Measurements from ENCODE around the gene ATP2B3. TPM values are rescaled to one million over a fixed set of nuclear protein-coding genes. Genes with fewer than 3 reads are reported as not detected.

Gene ATP2B3
- total RNA-seq, 1 experiment from 2014 or later: not detected

- intact Hi-C loops (cut with micrococcal nuclease): no loop called here
- CTCF ChIA-PET: interaction anchor here (1.0 kb wide), 1 partner anchor 9 kb away, joined by 3 read pairs; no protein-coding TSS in a partner anchor
- H3K4me1 Mint-ChIP-seq (ENCODE audit: insufficient read depth, unreplicated experiment): no peaks in the 10 kb centered on the region
- no peaks in the 10 kb centered on the region for H3K36me3 Mint-ChIP-seq (ENCODE audit: insufficient read depth, unreplicated experiment)
- H3K27me3 Mint-ChIP-seq (ENCODE audit: insufficient read depth, unreplicated experiment): no peaks in the 10 kb centered on the region
- BruUV-seq (replicated peaks): no TSS peak
- H3K9me3 Mint-ChIP-seq (ENCODE audit: unreplicated experiment): peaks cover 8% of the 10 kb centered on the region
- no peak for TF ChIP-seq CTCF (IDR thresholded peaks at IDR 0.05; ENCODE audit: unreplicated experiment)
- DNase-seq (ENCODE audit: unreplicated experiment): no peak
- H3K27ac Mint-ChIP-seq (ENCODE audit: low read depth, unreplicated experiment): no peak overlapping the region
- POLR2A ChIA-PET: no interaction called here
- no peak overlapping the region for H3K4me3 Mint-ChIP-seq (ENCODE audit: unreplicated experiment)
Measured at GRCh38 chrX:153502131-153502530, 15.3 kb upstream of the ATP2B3 start.

- H3K4me1 Mint-ChIP-seq (ENCODE audit: insufficient read depth, unreplicated experiment): no peaks in the 10 kb centered on the region
- no peaks in the 10 kb centered on the region for H3K36me3 Mint-ChIP-seq (ENCODE audit: insufficient read depth, unreplicated experiment)
- intact Hi-C loops (cut with micrococcal nuclease): no loop called here
- no peak overlapping the region for H3K4me3 Mint-ChIP-seq (ENCODE audit: unreplicated experiment)
- H3K9me3 Mint-ChIP-seq (ENCODE audit: unreplicated experiment): peaks cover 8% of the 10 kb centered on the region
- H3K27me3 Mint-ChIP-seq (ENCODE audit: insufficient read depth, unreplicated experiment): no peaks in the 10 kb centered on the region
- CTCF ChIA-PET: interaction anchor here (0.7 kb wide), 1 partner anchor 10 kb away, joined by 3 read pairs; no protein-coding TSS in a partner anchor
- DNase-seq (ENCODE audit: unreplicated experiment): no peak
- no TSS peak for BruUV-seq (replicated peaks)
- no peak overlapping the region for H3K27ac Mint-ChIP-seq (ENCODE audit: low read depth, unreplicated experiment)
- POLR2A ChIA-PET: no interaction called here
- no peak for TF ChIP-seq CTCF (IDR thresholded peaks at IDR 0.05; ENCODE audit: unreplicated experiment)
Measured at GRCh38 chrX:153502796-153503195, 14.6 kb upstream of the ATP2B3 start.

- ChIA-PET CTCF (no interaction called here), POLR2A (interaction anchor here (0.8 kb wide), 1 partner anchor 11 kb away, joined by 3 read pairs; no protein-coding TSS in a partner anchor)
- Mint-ChIP-seq H3K36me3 (ENCODE audit: insufficient read depth, unreplicated experiment) (no peaks in the 10 kb centered on the region), H3K4me1 (ENCODE audit: insufficient read depth, unreplicated experiment) (no peaks in the 10 kb centered on the region), H3K27me3 (ENCODE audit: insufficient read depth, unreplicated experiment) (no peaks in the 10 kb centered on the region), H3K4me3 (ENCODE audit: unreplicated experiment) (no peak overlapping the region), H3K9me3 (ENCODE audit: unreplicated experiment) (peaks cover 8% of the 10 kb centered on the region), H3K27ac (ENCODE audit: low read depth, unreplicated experiment) (no peak overlapping the region)
- no TSS peak for BruUV-seq (replicated peaks)
- no peak for DNase-seq (ENCODE audit: unreplicated experiment)
- no peak for TF ChIP-seq CTCF (IDR thresholded peaks at IDR 0.05; ENCODE audit: unreplicated experiment)
- intact Hi-C loops (cut with micrococcal nuclease): no loop called here
Measured at GRCh38 chrX:153504445-153505016, 12.9 kb upstream of the ATP2B3 start.

- Mint-ChIP-seq H3K27me3 (ENCODE audit: insufficient read depth, unreplicated experiment) (no peaks in the 10 kb centered on the region), H3K36me3 (ENCODE audit: insufficient read depth, unreplicated experiment) (no peaks in the 10 kb centered on the region), H3K27ac (ENCODE audit: low read depth, unreplicated experiment) (no peak overlapping the region), H3K4me1 (ENCODE audit: insufficient read depth, unreplicated experiment) (no peaks in the 10 kb centered on the region), H3K4me3 (ENCODE audit: unreplicated experiment) (no peak overlapping the region), H3K9me3 (ENCODE audit: unreplicated experiment) (peaks cover 7% of the 10 kb centered on the region)
- ChIA-PET POLR2A (interaction anchor here (0.8 kb wide), 1 partner anchor 10 kb away, joined by 3 read pairs; no protein-coding TSS in a partner anchor), CTCF (interaction anchor here (0.6 to 2.7 kb wide), 3 partner anchors 406 to 1312 kb away, joined by 3 to 11 read pairs (median 4); no protein-coding TSS in a partner anchor)
- no peak for DNase-seq (ENCODE audit: unreplicated experiment)
- BruUV-seq (replicated peaks): no TSS peak
- no peak for TF ChIP-seq CTCF (IDR thresholded peaks at IDR 0.05; ENCODE audit: unreplicated experiment)
- intact Hi-C loops (cut with micrococcal nuclease): no loop called here
Measured at GRCh38 chrX:153505361-153505760, 12.1 kb upstream of the ATP2B3 start.
